Hindlimb muscle (tissue), 1 donor: ENCODE data around the gene CFAP69. TPM values are rescaled to one million over a fixed set of nuclear protein-coding genes. Genes with fewer than 3 reads are reported as not detected.
A peak's percentile ranks its signal among the peaks of the same experiment; 100 is the strongest.
"Not testable (repeated sequence)": the region's sequence is repeated elsewhere in the genome, so short reads cannot be mapped to it uniquely, and the experiment has no call there.

Experiments
- DNase-seq: peaks from one replicate; pipeline ENCODE4 v3.0.0-alpha.2; 2013
- polyA plus RNA-seq: library from polyadenylated mRNA; unstranded; fragments of 120-200 nt; gene quantifications from one replicate; pipeline ENCODE4 v1.2.1, GENCODE V29; 2013; ENCODE audit not compliant: insufficient read length

Gene CFAP69
- polyA plus RNA-seq, 1 donor, result 1.9 TPM

DNA sequence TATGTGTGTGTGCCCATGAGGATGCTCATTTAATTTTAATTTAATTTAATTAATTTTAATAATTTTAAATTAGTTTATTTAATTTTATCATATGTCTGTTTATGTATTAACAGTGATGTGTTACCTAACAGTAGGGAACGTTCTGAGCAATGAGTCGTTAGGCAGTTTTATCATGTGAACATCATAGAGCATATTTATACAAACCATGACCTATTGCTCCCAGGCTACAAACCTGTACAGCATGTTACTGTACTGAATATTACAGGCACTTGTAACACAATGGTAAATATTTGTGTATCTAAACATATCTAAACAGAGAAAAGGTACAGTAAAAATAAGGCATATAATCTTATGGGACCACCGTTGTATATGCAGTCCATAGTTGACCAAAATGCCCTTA lies 13.7 kb upstream of the CFAP69 start:
- DNase-seq, result no peak

DNA sequence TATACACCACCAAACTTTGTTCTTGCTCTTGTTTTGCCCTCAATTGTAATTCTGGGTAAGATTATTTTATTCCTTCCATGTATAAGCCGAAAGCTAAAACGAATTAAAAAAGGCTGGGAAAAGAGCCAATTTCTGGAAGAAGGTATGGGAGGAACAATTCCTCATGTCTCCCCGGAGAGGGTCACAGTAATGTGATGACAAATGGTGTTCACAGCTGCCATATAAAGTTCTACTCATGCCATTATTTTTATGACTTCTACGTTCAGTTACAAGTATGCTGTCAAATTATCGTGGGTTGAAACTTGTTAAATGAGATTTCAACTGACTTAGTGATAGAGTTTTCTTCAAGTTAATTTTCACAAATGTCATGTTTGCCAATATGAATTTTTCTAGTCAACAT lies 12.5 kb upstream of the CFAP69 start:
- DNase-seq, result no peak

DNA sequence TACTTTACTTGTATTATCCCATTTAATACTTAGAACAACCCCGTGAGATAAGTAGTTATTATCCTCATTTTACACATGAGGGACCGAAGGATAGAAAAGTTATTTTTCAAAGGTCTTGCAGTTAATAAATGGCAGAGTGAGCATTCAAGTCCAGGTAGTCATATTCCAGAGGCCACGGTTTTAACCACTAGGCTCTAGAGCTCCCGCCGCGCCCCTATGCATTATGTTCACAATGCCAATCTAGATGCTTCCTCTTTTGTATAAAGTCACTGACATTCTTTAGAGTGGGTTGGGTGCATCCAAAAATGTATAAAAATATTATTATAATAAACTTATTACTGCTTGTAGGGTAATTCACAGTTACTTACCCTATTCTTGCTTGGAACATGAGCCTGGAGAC lies 11.4 kb upstream of the CFAP69 start:
- DNase-seq, result no peak

DNA sequence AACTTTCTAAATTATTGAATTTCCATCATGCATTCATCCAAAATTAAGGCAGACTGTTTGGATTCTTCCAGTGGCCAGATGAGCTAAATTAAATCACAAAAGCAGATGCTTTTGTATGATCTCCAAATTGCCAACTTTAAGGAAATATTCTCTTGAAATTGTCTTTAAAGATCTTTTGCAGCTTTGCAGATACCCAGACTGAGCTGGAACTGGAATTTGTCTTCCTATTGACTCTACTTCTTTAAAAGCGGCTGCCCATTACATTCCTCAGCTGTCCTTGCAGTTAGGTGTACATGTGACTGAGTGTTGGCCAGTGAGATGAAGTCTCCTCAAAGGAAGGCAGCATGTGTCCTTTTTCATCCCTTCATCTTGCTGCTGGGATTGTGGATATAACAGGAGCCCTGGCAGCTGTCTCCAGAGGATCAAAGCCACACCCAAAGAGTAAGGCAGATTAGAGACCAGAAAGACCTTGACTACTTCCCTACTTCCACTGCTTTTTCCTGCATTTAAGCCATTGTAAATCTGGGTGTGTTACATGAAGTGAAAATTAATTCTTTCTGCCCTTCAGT lies 8.2 kb upstream of the CFAP69 start:
- DNase-seq, result peak; percentile 55

DNA sequence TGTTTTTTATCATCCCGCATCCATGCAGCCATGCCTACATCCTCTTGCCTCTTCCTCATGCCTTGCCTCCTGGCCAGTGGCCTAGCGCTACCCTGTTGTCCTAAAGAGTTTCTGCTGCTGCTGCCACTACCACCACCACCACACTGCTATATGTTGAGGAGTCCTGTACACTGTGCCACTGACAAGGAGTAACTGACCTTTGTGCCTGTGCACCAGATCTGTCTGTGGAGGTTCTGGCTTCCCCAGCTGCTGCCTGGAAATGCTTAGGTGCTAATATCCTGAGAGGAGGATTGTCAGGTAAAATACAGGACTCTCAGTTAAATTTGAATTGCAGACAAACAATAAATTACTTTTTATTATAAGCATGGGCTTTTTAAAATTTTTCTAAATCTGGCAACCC lies 7.0 kb upstream of the CFAP69 start:
- DNase-seq, result no peak

DNA sequence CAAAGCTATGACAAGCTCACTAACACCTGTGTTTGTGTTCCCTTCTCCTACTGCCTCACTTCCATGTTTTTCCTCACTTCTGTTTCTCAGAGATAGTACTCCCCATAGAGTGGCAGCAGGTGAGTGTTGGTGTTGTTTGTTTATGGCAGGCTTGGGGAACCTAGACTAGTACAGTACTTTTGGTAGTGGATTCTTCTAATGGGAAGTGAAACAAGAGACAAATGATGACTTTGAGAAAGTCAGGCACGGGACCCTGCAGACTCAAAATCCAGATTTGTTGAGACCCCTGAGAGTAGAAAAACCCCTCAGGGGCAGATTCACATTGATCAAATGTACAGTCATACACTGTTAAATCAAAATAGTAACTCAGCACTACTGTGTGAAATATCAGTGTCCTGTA lies 6.4 kb upstream of the CFAP69 start:
- no peak for DNase-seq

DNA sequence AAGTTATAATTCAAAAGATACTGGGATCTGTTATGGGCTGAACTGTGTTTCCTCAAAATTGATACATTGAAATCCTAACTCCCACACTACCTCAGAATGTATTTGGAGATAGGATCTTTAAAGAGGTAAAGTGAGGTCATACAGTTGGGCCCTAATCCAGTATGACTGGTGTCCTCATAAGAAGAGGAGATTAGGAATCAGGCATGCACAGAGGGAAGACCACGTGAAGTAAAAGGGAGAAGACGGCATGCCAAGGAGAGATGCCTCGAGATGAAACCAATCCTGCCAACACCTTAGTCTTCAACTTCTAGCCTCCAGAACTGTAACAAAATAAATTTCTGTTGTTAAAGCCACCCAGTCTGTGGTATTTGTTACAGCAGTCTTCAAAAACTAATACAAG lies 5.9 kb upstream of the CFAP69 start:
- no peak for DNase-seq

DNA sequence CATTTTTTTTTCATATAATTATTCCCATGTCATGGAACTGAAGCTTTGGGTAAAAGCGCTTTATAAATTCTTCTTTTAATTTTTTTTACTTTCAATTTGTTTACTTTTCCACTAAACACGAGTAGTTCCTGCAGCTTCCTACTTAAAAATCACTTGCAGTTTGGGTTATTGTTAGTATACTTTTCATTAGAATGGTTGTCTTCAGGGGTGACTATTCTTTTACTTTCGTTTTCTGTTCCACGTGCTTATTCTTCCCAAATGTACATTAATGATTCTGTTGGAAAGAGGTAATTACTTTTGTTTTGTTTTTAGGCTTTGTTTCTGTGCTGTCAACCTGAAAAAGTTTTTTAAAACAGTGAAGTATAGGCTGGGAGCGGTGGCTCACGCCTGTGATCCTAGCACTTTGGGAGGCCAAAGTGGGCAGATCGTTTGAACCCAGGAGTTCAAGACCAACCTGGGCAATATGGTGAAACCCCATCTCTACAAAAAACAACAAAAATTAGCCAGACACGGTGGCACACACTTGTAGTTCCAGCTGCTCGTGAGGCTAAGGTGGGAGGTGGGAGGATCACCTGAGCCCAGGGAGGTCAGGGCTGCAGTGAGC lies 5.2 kb upstream of the CFAP69 start:
- no peak for DNase-seq

DNA sequence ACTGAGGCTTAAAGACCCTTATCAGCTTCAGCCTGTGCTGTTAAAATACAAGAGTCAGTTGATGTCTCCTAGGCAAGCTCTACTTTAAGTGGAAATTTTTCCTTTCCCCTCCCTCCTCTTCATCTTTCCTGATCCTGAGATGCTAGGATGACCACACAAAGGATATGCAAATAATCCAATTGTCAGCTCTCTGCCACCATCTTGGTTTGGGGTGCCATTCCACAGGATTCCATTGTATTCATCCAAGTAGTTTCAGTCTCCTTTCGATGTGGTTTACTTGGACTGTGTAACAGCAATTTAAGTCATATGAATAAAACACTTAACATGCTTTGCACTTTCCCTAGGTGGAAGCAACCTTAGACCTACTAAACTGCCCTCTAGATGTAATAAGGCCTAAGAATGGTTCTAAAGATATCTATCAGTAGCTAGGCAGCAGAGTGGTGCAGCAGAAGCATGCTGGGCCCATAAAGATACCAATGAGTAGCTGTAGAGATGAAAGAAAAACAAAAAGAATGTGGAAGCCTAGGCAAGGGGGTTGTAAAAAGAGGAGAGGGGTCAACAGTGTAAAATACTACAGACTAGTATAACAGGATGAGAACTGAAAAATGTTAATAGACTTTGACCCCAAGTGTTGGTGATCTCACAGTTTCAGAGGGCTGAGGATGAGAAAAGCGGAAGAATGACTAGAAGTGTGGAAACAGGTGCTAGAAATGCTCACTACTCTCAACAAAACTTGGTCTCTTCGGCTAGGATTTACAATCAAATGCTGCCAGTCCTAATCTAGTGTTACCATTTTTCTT lies 2.4 kb upstream of the CFAP69 start:
- DNase-seq, result no peak

DNA sequence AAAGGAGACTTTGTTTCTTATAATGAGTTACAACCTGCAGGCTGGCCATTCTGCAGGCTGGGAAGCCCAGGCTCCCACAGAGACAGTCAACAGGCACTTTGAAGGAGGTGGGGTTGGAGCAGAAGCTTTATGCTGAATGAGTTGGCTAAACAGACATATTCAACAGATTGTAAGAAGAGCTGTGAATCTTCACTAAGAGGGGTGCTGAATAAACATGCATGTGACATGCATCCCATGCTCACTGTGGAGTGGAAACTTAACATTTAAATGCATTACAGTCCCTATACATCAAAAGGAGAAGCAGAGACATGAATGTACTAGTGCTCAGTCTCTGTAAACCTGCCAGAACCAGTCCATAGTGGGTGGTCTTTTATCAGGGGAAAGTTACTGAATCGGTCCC lies 1.4 kb upstream of the CFAP69 start:
- DNase-seq, result no peak

DNA sequence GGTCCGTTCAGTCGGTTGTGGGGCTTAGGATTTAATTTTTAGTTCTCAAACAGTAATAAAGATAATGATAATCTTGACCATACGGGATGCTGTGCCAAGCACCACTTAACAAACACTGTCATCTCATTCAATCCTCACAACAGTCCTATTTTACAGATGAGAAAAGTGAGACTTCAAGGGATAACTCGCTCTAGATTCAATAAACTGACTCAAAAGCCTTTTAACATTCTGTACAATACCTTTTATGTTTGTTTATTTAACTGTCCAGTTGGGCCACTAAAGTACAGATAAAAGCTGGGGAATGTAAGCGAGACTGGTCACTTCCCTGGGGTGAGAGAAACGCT lies 437 bp upstream of the CFAP69 start:
- DNase-seq, result no peak

DNA sequence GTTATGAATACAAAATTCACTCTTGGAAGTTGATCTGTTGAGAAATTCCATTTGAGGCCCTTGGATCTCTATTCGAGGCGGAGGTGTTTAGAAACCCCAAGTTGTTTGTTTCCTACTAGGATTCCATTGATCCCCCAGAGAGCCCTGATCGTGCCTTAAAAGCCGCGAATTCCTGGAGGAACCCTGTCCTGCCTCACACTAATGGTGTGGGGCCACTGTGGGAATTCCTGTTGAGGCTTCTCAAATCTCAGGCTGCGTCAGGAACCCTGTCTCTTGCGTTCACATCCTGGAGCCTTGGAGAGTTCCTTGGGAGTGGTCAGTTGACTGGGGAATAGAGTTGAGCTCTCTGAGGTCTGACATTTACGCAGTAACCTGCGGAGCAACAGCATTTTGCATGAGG lies 1.2 kb downstream of the CFAP69 start:
- no peak for DNase-seq

DNA sequence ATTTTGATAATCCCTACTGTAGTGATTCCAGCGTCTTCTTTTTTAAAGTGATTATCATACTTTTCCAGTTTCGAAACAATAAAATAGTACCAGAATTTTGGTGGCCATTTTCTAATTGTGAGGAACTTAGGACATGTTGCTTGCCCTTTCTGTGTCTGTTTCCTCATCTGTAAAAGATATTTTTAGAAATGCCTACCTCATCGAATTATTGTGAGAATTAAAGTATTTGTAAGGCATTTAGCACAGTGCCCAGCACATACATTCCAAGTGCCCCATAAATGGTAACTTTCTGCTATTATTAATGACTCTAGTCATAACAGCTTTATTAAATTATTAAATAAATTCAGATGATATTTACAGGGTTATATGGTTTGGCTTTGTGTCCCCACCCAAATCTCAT lies 3.7 kb downstream of the CFAP69 start:
- no peak for DNase-seq

DNA sequence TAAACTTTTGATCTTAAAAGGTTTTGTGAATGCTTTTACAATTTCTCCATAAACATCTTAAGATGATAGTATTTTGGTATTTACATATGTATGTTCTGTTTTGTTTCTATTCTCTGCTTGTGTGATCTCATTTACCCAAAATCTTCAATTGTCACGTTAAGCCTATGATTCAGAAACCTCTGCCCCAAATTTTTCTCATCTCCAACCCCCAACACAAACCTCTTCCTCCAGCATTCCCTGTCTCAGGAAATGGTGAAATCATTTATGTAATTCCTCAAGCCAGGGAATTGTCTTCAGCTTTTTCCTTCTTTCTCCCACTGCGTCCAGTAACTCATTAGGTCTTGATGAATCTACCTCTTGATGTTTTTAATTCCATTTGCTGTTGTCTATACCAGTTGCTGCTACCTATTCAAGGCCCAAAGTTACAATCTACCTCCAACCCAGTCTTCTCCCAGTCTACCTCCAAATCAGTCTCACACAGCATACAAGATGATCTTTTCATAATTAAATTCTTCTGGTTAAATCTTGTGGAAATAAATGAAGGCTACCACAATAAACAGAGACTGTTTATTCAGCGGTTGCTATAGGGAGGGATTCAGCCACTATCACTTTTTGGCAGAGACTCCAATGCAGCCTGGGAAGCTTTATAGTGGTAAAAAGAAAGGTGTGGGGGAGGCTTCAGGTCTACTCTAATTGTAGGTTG lies 5.8 kb downstream of the CFAP69 start:
- no peak for DNase-seq

DNA sequence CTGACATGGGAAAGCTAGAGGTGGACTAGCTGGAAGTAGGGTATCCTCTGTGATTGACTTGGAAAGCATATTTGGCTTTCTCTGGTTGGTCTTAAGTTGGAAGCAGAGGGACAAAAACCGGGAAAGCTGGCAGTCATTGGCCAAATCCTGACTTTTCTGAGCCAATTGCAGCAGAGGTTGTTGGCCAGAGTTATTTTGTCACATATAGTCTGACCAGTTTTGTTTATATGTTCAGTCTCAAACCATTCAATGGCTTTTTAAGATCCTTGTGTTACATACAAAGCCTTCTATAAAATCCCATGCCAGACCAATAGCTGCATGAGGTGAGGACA lies 6.3 kb downstream of the CFAP69 start:
- DNase-seq, result no peak

DNA sequence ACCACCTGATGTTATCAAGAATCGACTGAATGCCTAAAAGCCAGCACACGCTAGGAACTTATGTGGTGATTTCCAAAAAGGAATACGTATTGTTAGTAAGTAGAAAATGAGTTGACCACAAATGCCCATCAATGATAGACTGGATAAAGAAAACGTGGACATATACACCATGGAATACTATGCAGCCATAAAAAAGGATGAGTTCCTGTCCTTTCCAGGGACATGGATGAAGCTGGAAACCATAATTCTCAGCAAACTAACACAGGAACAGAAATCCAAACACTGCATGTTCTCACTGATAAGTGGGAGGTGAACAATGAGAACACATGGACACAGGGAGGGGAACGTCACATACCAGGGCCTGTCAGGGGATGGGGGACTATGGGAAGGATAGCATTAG lies 11.0 kb downstream of the CFAP69 start:
- DNase-seq, result not testable (repeated sequence)

DNA sequence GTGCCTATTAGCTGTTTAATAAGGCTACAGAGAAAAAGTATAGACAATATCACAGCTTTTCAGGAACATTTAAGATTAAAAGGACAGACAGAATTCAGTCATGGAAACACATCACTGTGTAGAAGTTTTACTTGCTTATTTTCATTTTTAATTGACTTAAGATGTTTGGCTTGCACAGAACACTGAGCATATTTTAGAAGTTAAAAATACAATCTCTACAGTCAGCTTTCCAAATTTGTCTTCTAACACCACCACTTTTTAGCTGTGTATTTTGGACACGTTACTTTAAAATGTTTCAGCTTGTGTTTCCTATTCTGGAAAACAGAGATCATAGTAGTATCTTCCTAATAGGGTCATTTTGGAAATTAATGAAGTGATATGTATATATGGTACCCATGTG lies 11.8 kb downstream of the CFAP69 start:
- DNase-seq, result no peak

DNA sequence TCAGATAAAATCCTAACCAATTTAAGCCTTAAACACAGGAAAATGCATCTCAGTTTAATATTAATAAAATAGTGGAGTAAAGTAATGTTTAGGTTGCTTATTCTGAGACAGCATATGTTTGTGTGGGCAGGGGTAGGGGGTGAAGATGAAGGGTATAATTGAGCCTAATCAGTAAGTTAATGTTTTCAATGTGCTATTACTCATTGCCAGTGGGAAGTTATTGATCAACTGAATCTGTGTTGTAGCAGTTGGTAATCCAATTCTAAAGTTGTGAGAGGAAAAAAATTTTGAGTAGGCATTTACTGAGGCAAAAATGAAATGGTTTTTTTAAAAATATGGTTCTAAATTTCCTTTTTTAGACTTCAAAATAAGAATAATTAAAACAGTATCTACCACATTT lies 16.5 kb downstream of the CFAP69 start:
- no peak for DNase-seq

DNA sequence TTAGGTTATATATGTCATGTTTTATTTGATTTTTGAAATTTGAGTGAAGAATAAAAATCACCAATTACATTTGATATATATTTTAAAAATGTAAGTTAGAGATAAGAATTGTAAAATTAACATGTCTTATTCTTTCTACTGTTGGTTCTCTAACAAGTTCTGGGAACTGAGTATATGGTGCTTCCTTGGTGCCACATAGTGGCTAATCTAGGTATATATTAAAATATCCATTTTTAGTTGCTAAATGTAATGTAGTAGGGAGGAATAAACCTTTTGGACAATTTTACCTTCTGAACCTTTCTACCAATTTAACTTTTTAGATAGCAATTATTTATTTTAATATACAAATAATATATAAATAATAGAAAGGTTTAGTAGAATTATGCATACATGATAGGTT lies 17.5 kb downstream of the CFAP69 start:
- DNase-seq, result no peak

DNA sequence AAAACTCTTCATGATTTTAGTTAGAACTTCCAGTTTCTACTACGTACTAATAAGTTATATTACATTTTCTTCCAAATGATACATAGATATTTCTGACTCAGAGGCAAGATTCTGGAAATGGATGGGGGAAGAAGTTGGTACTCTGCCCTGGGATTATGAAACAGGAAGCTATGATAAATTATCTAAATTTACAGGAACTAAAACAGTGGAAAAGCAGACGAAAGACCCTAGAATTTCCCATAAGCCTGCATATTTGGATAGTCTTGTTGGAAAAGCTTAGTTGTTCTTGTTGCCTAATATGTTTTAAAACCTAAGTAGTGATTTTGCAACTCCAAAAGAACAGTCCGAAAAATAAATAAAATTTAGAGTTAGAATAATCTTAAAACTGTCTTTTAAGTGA lies 21.8 kb downstream of the CFAP69 start:
- no peak for DNase-seq

DNA sequence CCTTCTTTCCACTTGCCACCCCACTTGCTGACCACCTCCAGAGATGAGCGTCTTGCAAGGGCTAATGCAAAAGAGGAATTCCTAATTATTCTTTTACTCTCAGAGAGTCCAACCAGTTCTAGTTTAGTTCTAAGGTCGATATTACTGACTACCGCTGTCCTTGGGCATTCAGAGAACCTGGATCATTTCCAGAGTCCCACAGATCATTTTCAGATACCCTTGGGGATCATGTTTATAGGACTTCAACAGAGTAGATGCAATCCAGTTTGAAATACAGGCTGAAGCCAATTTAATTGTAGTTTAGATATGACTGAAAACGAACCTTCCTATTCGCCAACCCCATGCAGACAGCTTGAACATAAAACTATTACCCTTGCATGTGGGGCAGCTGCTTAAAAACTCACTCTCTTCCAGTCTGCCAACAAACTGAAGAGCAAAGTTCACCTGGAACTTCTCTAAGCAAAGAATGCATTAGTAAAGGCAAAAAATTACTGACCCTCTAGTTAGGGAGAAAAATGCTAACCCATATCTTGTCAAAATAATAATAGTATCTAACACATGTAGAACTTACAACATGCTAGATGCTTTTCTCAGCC lies 22.4 kb downstream of the CFAP69 start:
- DNase-seq, result no peak

DNA sequence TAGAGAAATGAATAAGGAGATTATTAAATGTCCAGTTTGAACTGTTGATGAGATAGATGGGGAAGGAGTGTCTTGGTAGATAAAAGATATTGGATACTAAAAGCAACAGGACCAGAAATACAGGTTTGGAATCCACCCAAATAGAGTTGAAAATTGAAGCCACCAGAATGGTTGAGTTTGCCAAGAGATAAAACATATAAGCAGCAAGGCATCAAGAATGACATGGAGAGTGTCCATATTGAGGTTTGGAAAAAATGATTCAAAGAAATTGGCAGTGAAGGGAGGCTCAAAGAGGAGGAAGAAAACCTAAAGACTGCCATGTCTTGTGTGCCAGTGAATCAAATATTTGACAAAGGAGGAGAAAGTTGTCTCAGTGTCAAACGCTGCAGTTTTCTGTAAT lies 24.2 kb downstream of the CFAP69 start:
- no peak for DNase-seq

DNA sequence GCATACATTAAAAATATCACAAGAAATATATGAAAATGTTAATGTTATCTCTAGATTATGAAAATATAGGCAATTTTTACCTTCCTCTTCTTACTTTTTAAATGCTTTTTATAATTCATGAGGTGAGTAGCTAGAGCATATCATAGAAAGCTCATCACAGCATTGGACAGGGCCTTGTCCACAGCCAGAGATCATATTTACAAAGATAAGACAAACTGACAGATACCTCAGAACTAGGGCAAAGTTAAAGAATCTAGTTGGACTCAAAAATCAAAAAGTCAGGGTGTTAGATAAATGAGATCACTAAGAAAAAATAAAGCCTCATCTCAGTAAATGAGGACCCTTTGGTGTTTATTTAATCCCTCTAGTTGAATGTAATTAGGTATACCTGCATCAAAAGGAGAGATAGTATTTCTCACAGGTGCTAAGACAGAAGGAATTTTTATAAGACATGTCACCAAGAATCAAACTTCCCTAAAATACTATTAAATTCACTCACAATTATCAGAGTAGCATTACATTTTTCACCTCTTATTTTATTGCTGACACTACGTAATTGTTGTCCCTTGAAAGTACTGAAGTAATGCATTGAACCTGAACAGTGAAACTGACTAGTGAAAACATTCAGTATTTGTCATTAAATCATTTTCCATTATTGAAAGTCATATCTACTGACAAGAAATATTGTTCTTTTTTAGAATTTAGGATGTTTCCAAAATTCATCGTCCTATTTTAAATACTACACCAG lies 25.6 kb downstream of the CFAP69 start:
- DNase-seq, result no peak
